Transverse colon (tissue), 4 donors: Measurements from ENCODE around the gene DNAJC1.

ENCODE experiments used
- EP300 ChIP-seq: sonication (generic); formaldehyde crosslinking; IDR thresholded peaks from one replicate; pipeline ENCODE4 v1.6.1; 2017; ENCODE audit warnings: antibody characterized with exemption, low read depth
- POLR2A ChIP-seq: fragments of 450-650 bp; IDR thresholded peaks from one replicate; pipeline ENCODE4 v1.6.1; 2016; ENCODE audit warnings: antibody characterized with exemption, mild to moderate bottlenecking, moderate library complexity
- POLR2AphosphoS5 ChIP-seq, 3 donors: sonication (generic); formaldehyde crosslinking; IDR thresholded peaks; one replicate each; pipeline ENCODE4 v1.6.1; 2016; ENCODE audit warnings: antibody characterized with exemption in 3 of 3
- TF ChIP-seq, protein P1 (sequence below), 5 experiments: fragments of 200-600 bp in 3 of 5; fragments of 450-650 bp in 2 of 5; sonication (generic) in 3 of 5; IDR thresholded peaks; 1 replicate in 2 of 5; 2 replicates in 3 of 5; pipeline ENCODE4 v1.5.1; 2016 to 2017; ENCODE audit warnings: antibody characterized with exemption in 5 of 5, inconsistent platforms in 3 of 5, mild to moderate bottlenecking in 2 of 5, moderate library complexity in 1 of 5

DNA sequence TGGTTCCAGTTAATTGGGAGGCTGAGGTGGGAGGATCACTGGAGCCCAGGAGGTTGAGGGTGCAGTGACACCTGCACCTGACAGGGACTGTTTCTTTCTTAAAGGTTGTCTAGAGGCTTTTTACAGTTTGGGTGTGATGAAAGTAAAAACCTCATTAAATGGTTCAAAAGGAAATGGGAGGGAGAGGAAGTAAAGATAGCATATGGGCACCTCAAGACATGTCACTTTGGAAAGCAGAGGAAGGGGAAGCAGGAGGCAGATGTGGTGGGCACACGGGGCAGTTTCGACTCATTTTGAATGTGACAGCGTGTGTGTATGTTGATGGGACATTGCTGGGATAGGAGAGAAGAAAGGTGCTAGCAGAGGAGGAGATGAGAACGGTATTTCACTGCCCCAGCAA, 266.4 kb downstream of the DNAJC1 start:
- TF ChIP-seq, protein P1, sequence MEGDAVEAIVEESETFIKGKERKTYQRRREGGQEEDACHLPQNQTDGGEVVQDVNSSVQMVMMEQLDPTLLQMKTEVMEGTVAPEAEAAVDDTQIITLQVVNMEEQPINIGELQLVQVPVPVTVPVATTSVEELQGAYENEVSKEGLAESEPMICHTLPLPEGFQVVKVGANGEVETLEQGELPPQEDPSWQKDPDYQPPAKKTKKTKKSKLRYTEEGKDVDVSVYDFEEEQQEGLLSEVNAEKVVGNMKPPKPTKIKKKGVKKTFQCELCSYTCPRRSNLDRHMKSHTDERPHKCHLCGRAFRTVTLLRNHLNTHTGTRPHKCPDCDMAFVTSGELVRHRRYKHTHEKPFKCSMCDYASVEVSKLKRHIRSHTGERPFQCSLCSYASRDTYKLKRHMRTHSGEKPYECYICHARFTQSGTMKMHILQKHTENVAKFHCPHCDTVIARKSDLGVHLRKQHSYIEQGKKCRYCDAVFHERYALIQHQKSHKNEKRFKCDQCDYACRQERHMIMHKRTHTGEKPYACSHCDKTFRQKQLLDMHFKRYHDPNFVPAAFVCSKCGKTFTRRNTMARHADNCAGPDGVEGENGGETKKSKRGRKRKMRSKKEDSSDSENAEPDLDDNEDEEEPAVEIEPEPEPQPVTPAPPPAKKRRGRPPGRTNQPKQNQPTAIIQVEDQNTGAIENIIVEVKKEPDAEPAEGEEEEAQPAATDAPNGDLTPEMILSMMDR (IDR thresholded peaks at IDR 0.05) = no peak
- TF ChIP-seq POLR2A (no peak), EP300 (no peak), POLR2AphosphoS5 (IDR thresholded peaks at IDR 0.05) (no peak)
